GM18517 (cell line): ENCODE results near the gene HDAC3.

Experiments
- ATAC-seq: cut with Tn5 transposase; IDR thresholded peaks from one replicate; pipeline ENCODE4 v1.9.1; 2021; ENCODE audit warnings: mild to moderate bottlenecking, moderate library complexity; ENCODE audit not compliant: unreplicated experiment

HDAC3 gene

DNA sequence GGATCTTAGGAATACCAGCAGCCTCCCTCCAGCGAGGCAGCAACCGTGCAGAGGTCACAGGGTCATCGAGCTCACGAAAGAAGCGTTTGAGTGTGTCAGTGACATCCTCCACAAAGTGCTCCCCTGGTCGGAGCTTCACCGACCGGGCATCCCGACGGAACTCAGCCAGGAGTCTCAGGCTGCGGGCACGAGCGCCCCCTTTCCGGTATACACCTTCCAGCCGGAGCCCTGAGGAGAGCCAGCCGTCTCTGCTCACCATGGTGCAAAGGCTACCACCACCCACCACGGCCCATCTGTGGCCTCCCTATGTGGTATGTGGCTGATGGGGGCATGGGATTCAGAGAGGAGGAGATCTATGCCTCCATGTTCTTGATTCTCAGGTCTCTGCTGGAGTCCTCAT, 25.4 kb upstream of the HDAC3 start:
- no peak for ATAC-seq

DNA sequence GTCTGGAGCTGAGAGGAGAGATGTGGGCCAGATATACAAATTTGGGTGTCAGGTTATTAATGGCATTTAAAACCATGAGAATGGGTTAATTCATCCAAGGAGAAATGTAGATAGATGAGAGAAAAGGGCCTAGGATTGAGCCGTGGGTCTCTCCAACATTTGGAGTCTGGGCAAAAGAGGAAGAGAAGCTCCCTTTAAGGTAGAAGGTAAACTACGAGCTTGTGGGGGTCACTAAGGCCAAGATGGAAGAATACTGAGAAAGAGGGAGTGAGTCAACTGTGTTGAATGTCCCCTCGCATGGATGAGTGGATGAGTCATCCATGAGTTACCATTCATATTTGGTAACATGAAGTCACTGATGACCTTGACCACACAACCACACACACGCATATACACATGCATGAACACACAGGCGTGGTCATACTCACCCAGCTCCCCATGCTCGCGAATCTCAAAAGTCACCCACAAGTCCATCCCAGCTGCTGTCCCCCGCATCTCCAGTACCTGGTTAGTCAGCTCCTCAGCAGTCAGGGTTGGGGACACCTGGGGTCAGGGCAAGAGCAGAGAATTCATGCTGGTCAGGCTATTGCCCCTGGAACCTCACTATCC, 21.4 kb upstream of the HDAC3 start:
- no peak for ATAC-seq

DNA sequence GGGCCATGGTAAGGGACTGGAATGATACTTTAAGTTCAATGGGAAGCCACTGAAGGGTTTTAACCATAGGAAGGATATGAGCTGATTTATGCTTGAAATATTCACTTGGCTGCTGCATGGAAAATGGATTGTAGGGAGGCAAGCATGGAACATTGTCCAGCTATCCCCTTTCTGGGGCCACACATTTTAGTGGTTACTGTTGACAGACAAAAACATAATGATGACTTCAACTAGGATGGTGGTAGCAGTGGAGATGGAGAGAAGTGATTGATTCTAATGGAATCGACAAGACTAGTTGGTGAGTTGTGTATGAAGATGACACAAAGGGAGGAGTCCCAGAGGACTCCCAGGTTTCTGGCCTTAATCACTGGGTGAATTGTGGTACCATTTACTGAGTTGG, 20.8 kb upstream of the HDAC3 start:
- ATAC-seq: no peak

DNA sequence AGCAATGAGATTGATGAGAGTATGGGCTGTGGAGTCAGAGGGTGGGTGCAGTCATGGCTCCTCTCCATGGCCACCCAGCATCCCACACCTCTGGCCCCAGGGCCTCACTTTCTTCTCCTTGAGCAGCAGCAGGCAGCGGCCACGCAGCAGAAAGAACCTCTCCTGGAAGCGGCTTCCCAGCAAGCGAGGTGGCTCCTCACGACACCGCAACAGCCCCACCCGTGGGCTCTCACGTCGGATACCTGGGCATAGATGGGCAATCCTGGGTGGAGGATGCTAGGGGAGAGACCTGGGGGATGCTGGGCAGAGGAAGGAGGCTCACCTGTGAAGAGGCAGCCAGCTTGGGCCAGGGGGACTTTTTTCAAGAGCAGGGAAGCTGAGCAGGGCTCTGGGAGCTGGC, 19.7 kb upstream of the HDAC3 start:
- ATAC-seq: no peak

DNA sequence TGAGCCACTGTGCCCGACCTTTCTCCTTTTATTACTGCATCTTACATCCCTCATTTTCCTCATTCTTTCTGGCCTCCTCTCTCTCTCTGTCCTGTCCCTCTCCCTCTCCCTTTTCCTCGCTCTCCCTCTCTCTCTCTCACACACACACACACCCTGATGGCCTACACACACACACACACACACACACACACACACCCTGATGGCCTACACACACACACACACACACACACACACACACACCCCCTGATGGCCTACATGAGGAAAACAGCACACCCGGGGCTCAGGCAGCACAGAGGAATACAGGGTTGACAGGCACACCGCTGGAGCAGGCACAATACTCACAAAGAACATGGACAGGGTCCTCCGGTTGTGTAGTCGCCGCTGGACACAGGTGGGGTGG, 18.4 kb upstream of the HDAC3 start:
- no peak for ATAC-seq

DNA sequence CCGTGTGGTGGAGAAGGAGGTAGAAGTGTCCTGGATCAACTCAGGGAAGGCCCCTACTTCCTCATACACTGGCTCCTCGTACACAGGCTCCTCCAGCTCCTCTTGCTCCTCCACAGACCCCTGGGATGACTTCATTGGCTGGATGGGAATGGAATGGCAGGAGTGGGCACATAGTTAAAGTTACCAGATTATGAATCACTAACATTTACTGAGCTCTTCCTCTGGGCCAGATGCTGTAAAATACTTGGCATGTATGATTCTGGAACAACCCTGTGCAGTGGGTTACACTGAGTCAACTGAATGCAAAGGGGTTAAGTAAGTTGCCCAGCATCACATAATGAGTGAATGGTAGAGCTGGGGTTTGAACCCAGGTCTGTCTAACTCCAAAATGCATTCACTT, 17.6 kb upstream of the HDAC3 start:
- ATAC-seq: no peak

DNA sequence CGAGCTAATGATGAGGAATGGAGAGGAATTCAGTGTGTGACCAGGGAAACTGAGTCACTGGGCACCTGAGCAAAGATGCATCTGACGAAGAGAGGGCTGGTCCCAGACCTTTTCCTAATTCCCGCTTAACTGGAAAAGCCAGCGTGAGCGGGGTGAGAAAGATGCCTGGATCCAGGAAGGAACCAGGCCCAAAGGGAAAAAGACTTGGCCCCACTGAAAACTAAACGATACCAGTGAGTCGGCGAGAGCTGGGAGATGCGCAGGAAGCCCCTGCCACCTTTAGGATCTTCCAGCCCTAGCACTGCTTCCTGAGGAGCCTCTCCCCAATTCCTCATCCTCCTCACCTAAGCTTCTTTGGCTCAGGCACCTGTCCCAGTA, 15.1 kb upstream of the HDAC3 start:
- ATAC-seq: no peak

DNA sequence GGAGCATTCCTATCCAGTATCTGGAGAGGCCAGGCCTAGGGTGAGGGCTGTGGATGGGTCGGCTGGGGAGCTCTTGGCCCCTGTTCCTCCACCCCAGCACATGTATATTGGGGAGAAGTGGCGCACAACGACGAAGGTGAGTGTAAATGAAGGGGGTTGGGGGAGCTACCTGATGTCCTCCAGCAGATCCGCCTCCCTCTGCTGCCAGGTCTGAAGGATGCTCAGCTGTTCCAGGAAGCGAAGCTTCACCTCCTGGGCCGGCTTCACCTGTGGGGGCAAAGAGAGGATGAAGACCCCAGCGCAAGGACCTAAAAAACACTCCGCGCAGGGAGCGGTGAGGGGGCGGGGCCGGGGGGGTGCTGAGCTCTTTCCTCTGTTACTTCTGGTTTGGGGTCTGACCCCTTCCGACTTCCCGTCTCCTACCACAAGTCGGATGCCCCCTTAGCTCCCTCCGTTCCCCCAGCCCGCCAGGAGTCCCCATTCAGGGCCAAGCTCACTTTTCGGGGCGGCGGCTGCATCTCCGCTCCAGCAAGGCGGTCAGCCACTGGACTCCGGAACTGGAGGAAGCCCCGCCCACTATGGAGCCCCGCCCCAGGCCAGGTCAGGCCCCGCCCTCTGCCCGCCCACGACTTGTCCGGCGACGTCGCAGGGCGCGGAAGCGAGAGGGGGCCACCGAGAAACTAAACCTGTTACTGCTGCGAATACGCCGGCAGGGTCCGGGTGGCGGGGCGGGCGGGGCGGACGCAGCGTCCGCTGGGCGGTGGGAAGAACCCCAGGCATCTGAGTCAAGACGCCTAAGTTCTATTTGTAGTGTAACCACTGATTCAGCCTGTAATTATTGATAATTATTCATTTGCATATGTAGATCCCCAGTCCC, 14.4 kb upstream of the HDAC3 start, which contains the start of gene FCHSD1:
Gene FCHSD1, minus strand, starts transcription at position 568 of the 877 bp plus-strand sequence. Its CDS starts 50 bp downstream, at position 518.
- ATAC-seq: peak; percentile 94

DNA sequence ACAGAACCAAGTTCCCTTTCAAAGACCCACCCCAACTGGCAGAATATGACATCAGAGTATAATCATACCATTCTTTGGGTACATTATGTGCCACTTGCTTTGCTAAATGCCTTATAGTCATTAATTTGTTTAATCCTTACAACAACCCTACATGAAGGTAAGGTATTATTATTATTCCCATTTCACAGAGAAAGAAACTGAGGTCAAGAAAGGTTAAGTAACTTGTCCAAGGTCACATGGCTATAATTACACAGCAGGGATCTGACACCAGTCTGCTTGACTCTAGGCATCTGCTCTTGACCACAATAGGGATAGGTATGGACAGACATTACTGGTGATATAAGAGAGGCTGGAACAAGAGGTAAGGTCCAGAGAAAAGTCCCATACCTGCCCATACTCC, 13.3 kb upstream of the HDAC3 start:
- ATAC-seq: no peak

DNA sequence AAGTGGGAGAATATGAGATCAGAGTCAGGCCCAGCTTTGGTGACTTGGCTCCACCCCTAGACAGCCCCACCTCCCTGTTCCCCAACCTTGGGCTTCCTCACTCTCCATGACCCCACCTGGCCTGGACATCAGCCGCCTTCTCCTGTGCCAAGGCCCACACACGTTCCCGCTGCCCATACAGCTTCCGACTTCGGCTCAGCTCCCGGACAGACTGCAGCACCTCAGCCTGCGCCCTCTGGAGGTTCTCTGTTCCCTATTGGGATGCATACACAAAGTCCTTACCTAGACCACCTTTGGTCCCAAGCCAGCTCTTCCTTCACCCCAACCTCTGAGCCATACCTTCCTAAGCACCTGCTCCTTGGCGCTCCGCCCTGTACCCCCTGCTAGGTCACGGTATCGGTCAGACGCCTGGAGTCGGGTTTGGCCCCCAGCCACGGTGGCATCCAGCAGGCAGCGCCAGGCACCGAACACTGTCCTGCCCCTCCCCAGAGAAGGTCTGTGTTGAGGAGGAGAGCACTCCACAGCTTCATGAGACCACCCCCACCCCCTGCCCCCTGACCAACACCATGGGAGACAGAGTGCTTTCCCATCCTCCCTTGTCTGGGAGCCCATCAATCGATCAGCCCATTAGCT, 12.5 kb upstream of the HDAC3 start:
- no peak for ATAC-seq

DNA sequence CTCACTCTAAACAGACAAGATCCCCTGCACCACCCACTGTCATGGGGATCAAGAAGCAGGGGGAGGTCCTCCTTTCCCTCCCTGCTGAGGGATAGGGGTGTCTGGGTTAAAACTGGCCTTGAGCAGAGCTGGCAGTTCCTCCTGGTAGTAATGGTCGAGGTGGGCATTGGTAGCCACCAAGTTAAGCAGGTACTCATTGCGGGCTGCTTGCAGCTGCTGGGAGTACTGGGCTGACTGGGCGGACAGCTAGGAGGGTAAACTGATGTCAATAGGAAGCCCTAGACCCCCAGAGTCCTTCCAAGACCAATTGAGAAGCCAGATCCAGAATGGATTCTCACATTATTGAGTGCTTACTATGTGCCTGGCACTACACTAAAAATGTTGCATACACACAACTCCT, 11.2 kb upstream of the HDAC3 start:
- no peak for ATAC-seq

DNA sequence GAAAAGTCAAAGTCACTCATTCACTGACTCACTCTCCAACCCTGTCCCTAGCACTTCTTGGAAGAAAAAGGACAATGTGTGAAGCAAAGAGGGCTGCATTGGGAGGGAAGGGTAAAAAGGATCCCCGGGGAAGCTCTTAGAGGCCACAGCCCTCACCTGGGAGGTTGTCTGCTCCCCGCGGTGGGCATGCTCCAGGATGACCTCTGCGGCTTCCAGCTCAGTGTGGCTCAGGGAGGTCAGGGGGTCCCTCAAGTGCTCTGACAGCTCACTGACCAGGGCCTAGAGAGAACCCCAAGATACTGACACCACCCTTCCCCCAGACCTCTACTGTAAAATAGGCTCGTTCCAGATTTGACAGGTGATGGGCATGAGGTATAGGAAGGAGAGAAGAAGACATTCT, 10.6 kb upstream of the HDAC3 start:
- no peak for ATAC-seq

DNA sequence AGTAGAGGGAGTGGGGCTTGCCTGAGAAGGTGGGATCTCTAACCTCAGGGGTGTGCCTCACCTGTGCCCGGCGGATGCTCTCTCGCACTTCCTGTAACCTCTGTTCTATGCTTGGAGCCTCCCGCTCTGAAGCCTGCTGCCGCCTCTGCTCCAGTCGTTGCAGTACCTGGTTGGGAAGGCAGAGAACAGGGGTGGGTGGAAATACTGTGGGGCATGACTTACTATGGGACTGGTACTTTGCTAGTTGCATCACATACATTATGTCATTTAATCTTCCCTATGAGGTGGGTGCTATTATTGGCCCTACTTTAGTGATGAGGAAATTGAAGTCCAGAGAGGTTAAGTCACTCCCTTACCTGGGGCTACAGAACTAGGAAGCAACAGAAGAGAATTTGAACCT, 9.4 kb upstream of the HDAC3 start:
- no peak for ATAC-seq

DNA sequence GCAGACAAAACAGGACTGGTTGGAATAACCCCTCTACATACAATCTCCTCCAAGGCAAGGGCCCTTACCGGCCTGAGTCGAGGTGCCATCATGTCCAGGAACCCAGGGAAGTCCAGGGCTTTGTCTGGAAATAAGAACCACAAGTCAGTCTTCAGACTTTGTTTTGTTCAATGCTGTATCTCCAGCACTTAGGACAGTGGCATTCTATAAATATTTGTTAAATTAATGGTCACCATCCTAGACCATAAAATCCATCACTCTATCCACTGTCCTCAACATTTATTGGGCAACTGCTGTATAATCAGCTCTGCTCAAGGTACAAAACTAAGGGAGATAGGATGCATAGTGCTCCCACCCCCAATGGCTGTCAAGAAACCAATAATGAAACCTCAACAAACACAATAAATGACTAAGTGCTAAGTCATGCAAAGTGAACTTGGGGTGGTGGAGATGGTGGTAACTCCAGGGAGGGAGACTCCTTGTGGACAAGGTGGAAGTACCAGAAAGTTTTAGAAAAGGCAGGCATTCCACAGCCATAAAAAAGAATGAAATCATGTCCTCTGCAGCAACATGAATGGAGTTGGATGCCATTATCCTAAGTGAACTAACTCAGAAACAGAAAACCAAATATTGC, 5.1 kb upstream of the HDAC3 start:
- peak; percentile 76 for ATAC-seq

DNA sequence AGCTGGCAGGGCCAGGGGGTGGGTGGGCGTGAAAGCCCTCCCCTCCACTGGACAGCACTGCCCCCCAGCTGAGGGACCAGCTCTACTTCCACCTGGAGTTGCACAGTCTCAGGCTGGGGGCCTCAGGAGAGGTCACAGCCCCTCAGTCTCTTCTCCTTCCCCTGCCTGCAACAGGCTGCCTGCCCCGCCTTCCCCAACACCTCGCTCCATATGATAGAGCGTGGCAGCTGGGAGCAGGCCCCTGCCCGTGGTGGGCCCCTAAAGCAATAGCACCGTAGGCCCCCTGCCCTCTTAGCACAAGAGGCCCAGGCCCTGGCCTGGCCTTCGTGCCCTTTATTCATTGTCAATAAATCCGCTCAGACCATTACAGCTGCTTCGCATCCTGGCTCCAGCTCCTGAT, 4.0 kb upstream of the HDAC3 start:
- no peak for ATAC-seq

DNA sequence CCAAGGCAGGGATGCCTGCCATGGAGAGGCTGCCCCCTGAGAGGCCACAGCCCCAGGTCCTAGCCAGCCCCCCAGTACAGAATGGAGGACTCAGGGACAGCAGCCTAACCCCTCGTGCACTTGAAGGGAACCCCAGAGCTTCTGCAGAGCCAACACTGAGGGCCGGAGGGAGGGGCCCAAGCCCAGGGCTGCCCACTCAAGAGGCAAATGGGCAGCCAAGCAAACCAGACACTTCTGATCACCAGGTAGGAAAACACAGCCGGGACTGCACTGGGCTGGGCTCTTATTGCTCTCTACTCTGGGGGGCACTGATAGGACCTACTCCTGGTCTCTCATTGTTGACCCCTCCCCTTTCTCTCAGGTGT, 3.4 kb upstream of the HDAC3 start:
- ATAC-seq: no peak

DNA sequence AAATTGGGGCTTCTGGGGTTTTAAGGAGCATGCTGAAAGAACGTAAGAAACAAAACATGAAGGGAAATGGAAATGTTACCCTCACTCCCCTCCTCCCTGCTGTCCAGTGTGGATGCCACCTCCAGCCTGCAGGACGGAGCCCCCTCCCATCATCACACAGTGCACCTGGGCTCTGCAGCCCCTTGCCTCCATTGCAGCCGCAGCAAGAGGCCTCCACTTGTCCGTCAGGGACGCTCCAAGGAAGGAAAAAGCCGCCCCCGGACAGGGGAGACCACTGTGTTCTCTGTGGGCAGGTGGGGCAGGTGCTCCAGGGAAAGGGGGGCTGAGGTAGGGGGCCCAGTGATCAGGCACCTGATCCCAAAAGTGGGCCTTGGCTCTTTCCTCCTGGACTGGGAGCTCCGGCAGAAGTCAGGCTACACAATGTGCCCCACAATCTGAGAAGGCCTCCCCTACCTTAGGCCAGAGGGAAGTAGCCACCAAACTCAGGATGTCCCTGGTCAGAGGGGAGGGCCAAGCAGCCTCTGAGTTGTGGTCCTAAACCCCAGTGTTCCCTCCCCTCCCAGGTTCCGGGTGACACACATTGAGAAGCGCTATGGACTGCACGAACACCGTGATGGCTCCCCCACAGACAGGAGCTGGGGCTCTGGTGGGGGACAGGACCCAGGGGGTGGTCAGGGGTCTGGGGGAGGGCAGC, 2.9 kb upstream of the HDAC3 start:
- ATAC-seq: no peak

DNA sequence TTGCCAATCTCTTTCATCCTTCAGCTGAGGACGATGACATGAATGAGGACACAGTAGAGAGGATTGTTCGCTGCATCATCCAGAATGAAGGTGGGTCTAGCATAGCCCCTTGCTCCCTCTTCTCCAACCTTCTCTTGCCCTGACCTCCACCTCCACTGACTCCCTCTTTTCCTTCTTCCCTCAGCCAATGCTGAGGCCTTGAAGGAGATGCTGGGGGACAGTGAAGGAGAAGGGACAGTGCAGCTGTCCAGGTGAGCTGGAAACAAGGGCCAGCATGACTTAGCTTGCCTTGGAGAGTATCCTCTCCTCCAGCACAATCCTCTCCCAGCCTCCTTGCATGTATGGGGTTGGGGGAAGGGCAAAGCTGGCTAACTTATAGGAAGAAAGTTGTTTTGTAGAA, 2.1 kb upstream of the HDAC3 start:
- no peak for ATAC-seq

DNA sequence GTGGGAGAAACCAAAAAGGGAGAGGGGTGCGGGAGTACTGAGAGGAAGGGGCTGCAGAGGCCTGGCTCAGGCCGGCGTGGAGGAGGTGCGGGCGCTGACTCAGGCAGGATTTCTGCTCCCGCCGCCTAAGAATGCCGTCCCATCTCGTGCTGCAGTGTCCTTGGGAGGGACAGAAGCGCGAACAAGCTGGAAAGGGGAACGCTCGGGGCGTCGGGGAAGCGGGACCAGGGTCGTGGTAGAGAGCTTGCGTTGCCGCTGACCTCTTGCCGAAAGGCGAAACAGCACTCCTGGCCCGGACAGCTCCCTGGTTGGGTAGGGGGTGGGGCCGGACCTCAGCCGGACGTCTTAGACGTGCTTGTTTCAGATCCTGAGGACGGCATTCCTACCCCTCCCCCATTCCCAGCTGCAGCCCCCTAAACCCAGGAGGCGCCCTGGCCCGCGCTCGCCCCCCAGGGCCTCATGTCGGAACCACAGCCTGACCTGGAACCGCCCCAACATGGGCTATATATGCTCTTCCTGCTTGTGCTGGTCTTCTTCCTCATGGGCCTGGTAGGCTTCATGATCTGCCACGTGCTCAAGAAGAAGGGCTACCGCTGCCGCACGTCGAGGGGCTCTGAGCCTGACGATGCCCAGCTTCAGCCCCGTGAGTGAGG, 1.2 kb upstream of the HDAC3 start:
- peak; percentile 28 for ATAC-seq

DNA sequence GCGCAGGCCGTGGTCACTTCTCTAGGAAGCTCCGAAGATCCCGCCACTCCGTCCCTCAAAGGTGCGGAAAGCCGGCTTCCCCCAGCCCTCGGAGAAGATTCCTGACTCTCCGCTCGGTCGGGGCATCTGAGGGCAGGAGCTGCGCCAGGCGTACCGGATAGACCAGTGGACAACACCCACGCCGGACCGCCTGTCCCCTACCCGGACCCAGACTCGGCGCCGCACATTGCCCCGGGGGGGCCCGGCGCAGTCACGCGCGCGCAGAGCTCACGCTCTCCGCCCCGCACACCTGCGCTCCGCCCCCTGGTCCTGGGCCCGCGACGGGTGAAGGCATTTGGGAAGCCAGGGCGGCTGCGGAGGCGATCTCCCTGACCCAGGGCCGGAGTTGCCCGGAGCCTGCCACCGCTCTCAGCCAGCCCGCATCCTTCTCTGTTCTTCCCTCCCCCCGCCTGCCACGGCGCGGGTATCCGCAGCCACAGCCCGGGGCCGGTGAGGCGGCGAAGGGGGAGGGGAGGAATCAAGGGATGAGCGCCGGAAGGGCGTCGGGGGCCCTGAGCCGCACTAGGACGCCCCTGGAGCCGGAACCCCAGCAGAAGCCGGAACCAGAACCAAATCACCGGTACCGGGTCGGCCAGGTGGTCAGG, 596 bp upstream of the HDAC3 start:
- ATAC-seq: peak; percentile 8
